GM12874 (cell line): ENCODE data around the gene MARF1.

Source experiments
- CTCF ChIP-seq: IDR thresholded peaks from 2 replicates; pipeline ENCODE4 v1.5.1; 2011; ENCODE audit warnings: low read depth, mild to moderate bottlenecking, control low read depth, low read length, moderate library complexity; ENCODE audit not compliant: insufficient read depth

Gene MARF1

GRCh38 chr16:15604460-15605440 is 38.2 kb downstream of the MARF1 start:
- no peak for TF ChIP-seq CTCF

- TF ChIP-seq CTCF = no peak
Measured at GRCh38 chr16:15602285-15603044, 40.5 kb downstream of the MARF1 start.

GRCh38 chr16:15601212-15601879 is 41.6 kb downstream of the MARF1 start:
- no peak for TF ChIP-seq CTCF

- TF ChIP-seq CTCF = no peak
Measured at GRCh38 chr16:15599303-15600070, 43.5 kb downstream of the MARF1 start.

GRCh38 chr16:15598648-15599190 is 44.2 kb downstream of the MARF1 start:
- TF ChIP-seq CTCF = no peak

GRCh38 chr16:15597822-15598647 is 44.9 kb downstream of the MARF1 start:
- no peak for TF ChIP-seq CTCF
